ENCODE results near the gene GLYR1. TPM values are rescaled to one million over a fixed set of nuclear protein-coding genes. Genes with fewer than 3 reads are reported as not detected.

The GLYR1 gene
- total and polyA plus RNA-seq, 2 experiments from 2014 or later, result 59.9 to 105 TPM

DNA sequence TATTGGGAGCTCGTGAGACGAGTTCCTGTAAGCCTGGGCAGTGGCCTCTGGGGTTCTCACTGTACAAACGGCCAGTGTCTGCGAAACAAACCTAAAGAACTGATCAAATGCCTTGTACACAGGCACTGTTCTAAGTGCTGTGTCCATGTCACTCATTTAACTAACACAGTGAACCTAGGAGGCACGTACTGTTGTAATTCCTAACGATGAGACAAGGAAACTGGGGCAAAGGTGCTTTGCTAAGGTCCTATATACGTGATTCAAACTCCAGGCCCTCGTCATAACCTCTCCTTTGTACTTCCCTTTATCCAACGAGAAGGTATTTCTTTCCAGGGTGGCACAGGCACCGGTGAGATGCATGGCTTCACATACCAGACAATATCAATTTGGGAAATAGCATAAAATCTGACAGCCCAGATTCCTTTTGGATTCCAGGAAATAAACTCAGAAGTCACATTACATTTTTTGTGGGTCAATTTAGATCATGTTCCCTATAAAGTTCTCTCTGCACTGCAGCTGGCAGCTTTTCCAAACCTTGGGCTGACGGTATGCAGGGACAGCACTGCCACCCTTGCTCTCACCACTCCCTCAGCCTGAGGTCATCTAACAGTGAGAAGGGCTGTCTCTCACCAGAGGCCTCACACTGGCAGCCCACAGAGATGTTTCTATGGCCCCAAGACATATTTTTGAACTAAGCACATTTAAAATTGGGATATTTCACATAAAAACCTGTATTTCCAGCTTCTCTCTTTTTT is 18.3 kb downstream of the GLYR1 start (continued):
- TF ChIP-seq, protein P1, sequence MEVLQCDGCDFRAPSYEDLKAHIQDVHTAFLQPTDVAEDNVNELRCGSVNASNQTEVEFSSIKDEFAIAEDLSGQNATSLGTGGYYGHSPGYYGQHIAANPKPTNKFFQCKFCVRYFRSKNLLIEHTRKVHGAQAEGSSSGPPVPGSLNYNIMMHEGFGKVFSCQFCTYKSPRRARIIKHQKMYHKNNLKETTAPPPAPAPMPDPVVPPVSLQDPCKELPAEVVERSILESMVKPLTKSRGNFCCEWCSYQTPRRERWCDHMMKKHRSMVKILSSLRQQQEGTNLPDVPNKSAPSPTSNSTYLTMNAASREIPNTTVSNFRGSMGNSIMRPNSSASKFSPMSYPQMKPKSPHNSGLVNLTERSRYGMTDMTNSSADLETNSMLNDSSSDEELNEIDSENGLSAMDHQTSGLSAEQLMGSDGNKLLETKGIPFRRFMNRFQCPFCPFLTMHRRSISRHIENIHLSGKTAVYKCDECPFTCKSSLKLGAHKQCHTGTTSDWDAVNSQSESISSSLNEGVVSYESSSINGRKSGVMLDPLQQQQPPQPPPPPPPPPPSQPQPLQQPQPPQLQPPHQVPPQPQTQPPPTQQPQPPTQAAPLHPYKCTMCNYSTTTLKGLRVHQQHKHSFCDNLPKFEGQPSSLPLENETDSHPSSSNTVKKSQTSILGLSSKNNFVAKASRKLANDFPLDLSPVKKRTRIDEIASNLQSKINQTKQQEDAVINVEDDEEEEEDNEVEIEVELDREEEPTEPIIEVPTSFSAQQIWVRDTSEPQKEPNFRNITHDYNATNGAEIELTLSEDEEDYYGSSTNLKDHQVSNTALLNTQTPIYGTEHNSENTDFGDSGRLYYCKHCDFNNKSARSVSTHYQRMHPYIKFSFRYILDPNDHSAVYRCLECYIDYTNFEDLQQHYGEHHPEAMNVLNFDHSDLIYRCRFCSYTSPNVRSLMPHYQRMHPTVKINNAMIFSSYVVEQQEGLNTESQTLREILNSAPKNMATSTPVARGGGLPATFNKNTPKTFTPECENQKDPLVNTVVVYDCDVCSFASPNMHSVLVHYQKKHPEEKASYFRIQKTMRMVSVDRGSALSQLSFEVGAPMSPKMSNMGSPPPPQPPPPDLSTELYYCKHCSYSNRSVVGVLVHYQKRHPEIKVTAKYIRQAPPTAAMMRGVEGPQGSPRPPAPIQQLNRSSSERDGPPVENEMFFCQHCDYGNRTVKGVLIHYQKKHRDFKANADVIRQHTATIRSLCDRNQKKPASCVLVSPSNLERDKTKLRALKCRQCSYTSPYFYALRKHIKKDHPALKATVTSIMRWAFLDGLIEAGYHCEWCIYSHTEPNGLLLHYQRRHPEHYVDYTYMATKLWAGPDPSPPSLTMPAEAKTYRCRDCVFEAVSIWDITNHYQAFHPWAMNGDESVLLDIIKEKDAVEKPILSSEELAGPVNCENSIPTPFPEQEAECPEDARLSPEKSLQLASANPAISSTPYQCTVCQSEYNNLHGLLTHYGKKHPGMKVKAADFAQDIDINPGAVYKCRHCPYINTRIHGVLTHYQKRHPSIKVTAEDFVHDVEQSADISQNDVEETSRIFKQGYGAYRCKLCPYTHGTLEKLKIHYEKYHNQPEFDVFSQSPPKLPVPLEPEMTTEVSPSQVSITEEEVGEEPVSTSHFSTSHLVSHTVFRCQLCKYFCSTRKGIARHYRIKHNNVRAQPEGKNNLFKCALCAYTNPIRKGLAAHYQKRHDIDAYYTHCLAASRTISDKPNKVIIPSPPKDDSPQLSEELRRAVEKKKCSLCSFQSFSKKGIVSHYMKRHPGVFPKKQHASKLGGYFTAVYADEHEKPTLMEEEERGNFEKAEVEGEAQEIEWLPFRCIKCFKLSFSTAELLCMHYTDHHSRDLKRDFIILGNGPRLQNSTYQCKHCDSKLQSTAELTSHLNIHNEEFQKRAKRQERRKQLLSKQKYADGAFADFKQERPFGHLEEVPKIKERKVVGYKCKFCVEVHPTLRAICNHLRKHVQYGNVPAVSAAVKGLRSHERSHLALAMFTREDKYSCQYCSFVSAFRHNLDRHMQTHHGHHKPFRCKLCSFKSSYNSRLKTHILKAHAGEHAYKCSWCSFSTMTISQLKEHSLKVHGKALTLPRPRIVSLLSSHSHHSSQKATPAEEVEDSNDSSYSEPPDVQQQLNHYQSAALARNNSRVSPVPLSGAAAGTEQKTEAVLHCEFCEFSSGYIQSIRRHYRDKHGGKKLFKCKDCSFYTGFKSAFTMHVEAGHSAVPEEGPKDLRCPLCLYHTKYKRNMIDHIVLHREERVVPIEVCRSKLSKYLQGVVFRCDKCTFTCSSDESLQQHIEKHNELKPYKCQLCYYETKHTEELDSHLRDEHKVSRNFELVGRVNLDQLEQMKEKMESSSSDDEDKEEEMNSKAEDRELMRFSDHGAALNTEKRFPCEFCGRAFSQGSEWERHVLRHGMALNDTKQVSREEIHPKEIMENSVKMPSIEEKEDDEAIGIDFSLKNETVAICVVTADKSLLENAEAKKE (CRISPR knock-in tag; IDR thresholded peaks at IDR 0.05), result no peak
- no peak for TF ChIP-seq ZNF331 (CRISPR knock-in tag; IDR thresholded peaks at IDR 0.05; ENCODE audit: low read depth)

DNA sequence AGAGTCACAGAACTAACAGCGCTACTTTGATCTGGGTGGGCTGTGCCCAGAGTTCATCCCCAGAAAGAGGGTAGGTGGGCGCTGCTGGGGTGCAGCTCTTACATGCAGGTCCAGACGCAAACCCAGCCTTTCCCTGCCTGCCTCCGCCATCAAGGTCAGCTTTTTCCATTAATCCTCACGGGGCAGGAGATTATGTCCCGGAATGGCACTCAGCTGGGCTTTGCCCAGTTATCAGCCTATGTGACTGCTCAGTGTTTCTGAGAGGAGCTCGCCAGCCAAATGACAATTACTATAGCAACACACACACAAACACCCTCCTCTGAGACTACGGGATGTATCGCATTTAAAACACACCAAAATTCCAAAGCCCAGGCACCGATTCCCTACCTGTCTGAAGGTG is 20.1 kb downstream of the GLYR1 start:
- H3K36me3 ChIP-seq (ENCODE audit: insufficient read depth), result peaks cover 49% of the 10 kb centered on the region
- H3K36me3 Mint-ChIP-seq (ENCODE audit: low read depth), result peaks cover 78% of the 10 kb centered on the region
- no peaks in the 10 kb centered on the region for H3K9me3 Mint-ChIP-seq
- no peak overlapping the region for H3K4me3 ChIP-seq
- H3K4me3 Mint-ChIP-seq, result no peak overlapping the region
- no peak overlapping the region for H3K27ac ChIP-seq (ENCODE audit: low read depth)
- H3F3A ChIP-seq (replicated peaks; ENCODE audit: low read depth), result no peaks in the 10 kb centered on the region; the same call in 1 of the 2 replicates
- DNase-seq (ENCODE audit: low spot score) (no peak), ATAC-seq (no peak)
- H4K20me1 ChIP-seq (replicated peaks; ENCODE audit: insufficient read depth), result peaks cover 25% of the 10 kb centered on the region
- no peaks in the 10 kb centered on the region for H3K79me2 ChIP-seq (replicated peaks; ENCODE audit: insufficient read depth)
- H3K9me2 ChIP-seq (ENCODE audit: insufficient read depth), result no peaks in the 10 kb centered on the region
- no peaks in the 10 kb centered on the region for H3K27me3 ChIP-seq (ENCODE audit: insufficient read depth)
- H2AFZ ChIP-seq, result no peak overlapping the region
- no peaks in the 10 kb centered on the region for H3K4me1 Mint-ChIP-seq
- peaks cover 3% of the 10 kb centered on the region for H3K27me3 Mint-ChIP-seq (ENCODE audit: insufficient read depth, low read depth, poor library complexity)
- H3K27ac Mint-ChIP-seq, result no peak overlapping the region; the same call in 1 of the 2 replicates
- H3K4me2 ChIP-seq, result no peak overlapping the region
- no peaks in the 10 kb centered on the region for H3K4me1 ChIP-seq (ENCODE audit: insufficient read depth)
- TF ChIP-seq EZH2phosphoT487 (IDR thresholded peaks at IDR 0.05; ENCODE audit: unreplicated experiment) (no peak), EZH2 (IDR thresholded peaks at IDR 0.05; ENCODE audit: low read depth, unreplicated experiment) (no peak), ZNF331 (CRISPR knock-in tag; IDR thresholded peaks at IDR 0.05; ENCODE audit: low read depth) (no peak), NANOG (IDR thresholded peaks at IDR 0.05; ENCODE audit: borderline replicate concordance) (no peak), POLR2AphosphoS5 (IDR thresholded peaks at IDR 0.05; ENCODE audit: low read depth) (no peak), ZNF114 (CRISPR knock-in tag; IDR thresholded peaks at IDR 0.05) (no peak), JUNB (IDR thresholded peaks at IDR 0.05; ENCODE audit: unreplicated experiment) (no peak), CREB1 (CRISPR knock-in tag; IDR thresholded peaks at IDR 0.05; ENCODE audit: low read depth) (no peak)
- TF ChIP-seq, protein P2, sequence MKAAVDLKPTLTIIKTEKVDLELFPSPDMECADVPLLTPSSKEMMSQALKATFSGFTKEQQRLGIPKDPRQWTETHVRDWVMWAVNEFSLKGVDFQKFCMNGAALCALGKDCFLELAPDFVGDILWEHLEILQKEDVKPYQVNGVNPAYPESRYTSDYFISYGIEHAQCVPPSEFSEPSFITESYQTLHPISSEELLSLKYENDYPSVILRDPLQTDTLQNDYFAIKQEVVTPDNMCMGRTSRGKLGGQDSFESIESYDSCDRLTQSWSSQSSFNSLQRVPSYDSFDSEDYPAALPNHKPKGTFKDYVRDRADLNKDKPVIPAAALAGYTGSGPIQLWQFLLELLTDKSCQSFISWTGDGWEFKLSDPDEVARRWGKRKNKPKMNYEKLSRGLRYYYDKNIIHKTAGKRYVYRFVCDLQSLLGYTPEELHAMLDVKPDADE (IDR thresholded peaks at IDR 0.05), result no peak
- TF ChIP-seq, protein P3, sequence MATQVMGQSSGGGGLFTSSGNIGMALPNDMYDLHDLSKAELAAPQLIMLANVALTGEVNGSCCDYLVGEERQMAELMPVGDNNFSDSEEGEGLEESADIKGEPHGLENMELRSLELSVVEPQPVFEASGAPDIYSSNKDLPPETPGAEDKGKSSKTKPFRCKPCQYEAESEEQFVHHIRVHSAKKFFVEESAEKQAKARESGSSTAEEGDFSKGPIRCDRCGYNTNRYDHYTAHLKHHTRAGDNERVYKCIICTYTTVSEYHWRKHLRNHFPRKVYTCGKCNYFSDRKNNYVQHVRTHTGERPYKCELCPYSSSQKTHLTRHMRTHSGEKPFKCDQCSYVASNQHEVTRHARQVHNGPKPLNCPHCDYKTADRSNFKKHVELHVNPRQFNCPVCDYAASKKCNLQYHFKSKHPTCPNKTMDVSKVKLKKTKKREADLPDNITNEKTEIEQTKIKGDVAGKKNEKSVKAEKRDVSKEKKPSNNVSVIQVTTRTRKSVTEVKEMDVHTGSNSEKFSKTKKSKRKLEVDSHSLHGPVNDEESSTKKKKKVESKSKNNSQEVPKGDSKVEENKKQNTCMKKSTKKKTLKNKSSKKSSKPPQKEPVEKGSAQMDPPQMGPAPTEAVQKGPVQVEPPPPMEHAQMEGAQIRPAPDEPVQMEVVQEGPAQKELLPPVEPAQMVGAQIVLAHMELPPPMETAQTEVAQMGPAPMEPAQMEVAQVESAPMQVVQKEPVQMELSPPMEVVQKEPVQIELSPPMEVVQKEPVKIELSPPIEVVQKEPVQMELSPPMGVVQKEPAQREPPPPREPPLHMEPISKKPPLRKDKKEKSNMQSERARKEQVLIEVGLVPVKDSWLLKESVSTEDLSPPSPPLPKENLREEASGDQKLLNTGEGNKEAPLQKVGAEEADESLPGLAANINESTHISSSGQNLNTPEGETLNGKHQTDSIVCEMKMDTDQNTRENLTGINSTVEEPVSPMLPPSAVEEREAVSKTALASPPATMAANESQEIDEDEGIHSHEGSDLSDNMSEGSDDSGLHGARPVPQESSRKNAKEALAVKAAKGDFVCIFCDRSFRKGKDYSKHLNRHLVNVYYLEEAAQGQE (IDR thresholded peaks at IDR 0.05; ENCODE audit: unreplicated experiment), result no peak
- TF ChIP-seq, protein P4, sequence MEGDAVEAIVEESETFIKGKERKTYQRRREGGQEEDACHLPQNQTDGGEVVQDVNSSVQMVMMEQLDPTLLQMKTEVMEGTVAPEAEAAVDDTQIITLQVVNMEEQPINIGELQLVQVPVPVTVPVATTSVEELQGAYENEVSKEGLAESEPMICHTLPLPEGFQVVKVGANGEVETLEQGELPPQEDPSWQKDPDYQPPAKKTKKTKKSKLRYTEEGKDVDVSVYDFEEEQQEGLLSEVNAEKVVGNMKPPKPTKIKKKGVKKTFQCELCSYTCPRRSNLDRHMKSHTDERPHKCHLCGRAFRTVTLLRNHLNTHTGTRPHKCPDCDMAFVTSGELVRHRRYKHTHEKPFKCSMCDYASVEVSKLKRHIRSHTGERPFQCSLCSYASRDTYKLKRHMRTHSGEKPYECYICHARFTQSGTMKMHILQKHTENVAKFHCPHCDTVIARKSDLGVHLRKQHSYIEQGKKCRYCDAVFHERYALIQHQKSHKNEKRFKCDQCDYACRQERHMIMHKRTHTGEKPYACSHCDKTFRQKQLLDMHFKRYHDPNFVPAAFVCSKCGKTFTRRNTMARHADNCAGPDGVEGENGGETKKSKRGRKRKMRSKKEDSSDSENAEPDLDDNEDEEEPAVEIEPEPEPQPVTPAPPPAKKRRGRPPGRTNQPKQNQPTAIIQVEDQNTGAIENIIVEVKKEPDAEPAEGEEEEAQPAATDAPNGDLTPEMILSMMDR (conservative IDR thresholded peaks at IDR 0.05; ENCODE audit: low read depth in 2 of 2), result no peak

All from GM23338 (cell line).